SK-N-SH (cell line): ENCODE measurements around the gene ULK3. TPM values are rescaled to one million over a fixed set of nuclear protein-coding genes. Genes with fewer than 3 reads are reported as not detected.

Source experiments
- CTCF ChIA-PET: fragments of 300-600, 350-600 bp; formaldehyde crosslinking; extraction: SDS; loops from one replicate; lab custom pipeline; 2021; lab: Yijun Ruan, JAX
- POLR2A ChIA-PET: fragments of 350-600 bp; sonication (Branson Sonifier 250); formaldehyde crosslinking; extraction: SDS; loops from one replicate; lab custom pipeline; 2020; ENCODE audit warnings: antibody characterized with exemption, inconsistent platforms; lab: Yijun Ruan, JAX
- DNase-seq: peaks from one replicate; pipeline ENCODE4 v3.0.0; 2012
- H2AFZ ChIP-seq: fragments of 200-600 bp; sonication (generic); 2 replicates; pipeline ENCODE4 v1.8.1; 2016; ENCODE audit warnings: antibody characterized with exemption, mild to moderate bottlenecking, low read depth
- H3F3A ChIP-seq: fragments of 200-600 bp; sonication (generic); replicated peaks from 2 replicates; pipeline ENCODE3; 2016; ENCODE audit warnings: antibody characterized with exemption, mild to moderate bottlenecking; ENCODE audit not compliant: insufficient read depth
- H3K27ac ChIP-seq, 2 experiments: fragments of 200-500 bp in 1 of 2; fragments of 200-600 bp in 1 of 2; sonication (Bioruptor generic) in 1 of 2; sonication (generic), shearing (Covaris generic) in 1 of 2; 2 replicates each; pipeline versions ENCODE4 v1.5.1 to v1.6.1; 2014 to 2016; ENCODE audit warnings: low read depth in 2 of 2, inconsistent platforms in 1 of 2, low read length in 1 of 2, mild to moderate bottlenecking in 1 of 2, mixed read lengths in 1 of 2
- H3K27me3 ChIP-seq: fragments of 200-600 bp; sonication (generic), shearing (Covaris generic); 2 replicates; pipeline ENCODE4 v1.6.1; 2016; ENCODE audit warnings: mixed run types; ENCODE audit not compliant: insufficient read depth
- H3K36me3 ChIP-seq, 2 experiments: fragments of 200-500 bp in 1 of 2; fragments of 200-600 bp in 1 of 2; sonication (Bioruptor generic) in 1 of 2; sonication (generic) in 1 of 2; replicated peaks in 1 of 2; 2 replicates each; pipeline versions ENCODE3 to v1.5.1; 2014 to 2016; ENCODE audit warnings: low read length in 1 of 2, mild to moderate bottlenecking in 1 of 2; ENCODE audit not compliant: insufficient read depth in 2 of 2, control insufficient read depth in 1 of 2
- H3K4me1 ChIP-seq, 2 experiments: fragments of 200-500 bp in 1 of 2; fragments of 200-600 bp in 1 of 2; sonication (Bioruptor generic) in 1 of 2; sonication (generic), shearing (Covaris generic) in 1 of 2; 2 replicates each; pipeline versions ENCODE4 v1.5.1 to v1.6.1; 2014 to 2016; ENCODE audit warnings: low read depth in 1 of 2, low read length in 1 of 2, mixed run types in 1 of 2; ENCODE audit not compliant: insufficient read depth in 2 of 2, control insufficient read depth in 1 of 2
- H3K4me2 ChIP-seq: fragments of 200-600 bp; sonication (generic), shearing (Covaris generic); 2 replicates; pipeline ENCODE4 v1.6.1; 2017; ENCODE audit warnings: mixed run types
- H3K4me3 ChIP-seq, 2 experiments: fragments of 200-500 bp in 1 of 2; fragments of 200-600 bp in 1 of 2; sonication (Bioruptor generic) in 1 of 2; sonication (generic), shearing (Covaris generic) in 1 of 2; 2 replicates each; pipeline versions ENCODE4 v1.5.1 to v1.8.1; 2014 to 2016; ENCODE audit warnings: low read depth in 2 of 2, inconsistent platforms in 1 of 2, low read length in 1 of 2, mild to moderate bottlenecking in 1 of 2, mixed read lengths in 1 of 2, moderate library complexity in 1 of 2
- H3K79me2 ChIP-seq: fragments of 200-600 bp; sonication (generic); 2 replicates; pipeline ENCODE4 v1.8.1; 2017; ENCODE audit warnings: mild to moderate bottlenecking; ENCODE audit not compliant: insufficient read depth
- H3K9ac ChIP-seq: fragments of 200-600 bp; sonication (generic); 2 replicates; pipeline ENCODE4 v1.6.1; 2017; ENCODE audit warnings: mixed run types
- H3K9me2 ChIP-seq: fragments of 200-600 bp; sonication (generic); 2 replicates; pipeline ENCODE4 v1.6.1; 2017; ENCODE audit warnings: mixed run types
- H3K9me3 ChIP-seq: fragments of 200-600 bp; sonication (generic); 2 replicates; pipeline ENCODE4 v1.6.1; 2017; ENCODE audit warnings: mixed run types, mild to moderate bottlenecking, moderate library complexity
- H4K20me1 ChIP-seq: fragments of 200-600 bp; sonication (generic); 2 replicates; pipeline ENCODE4 v1.6.1; 2017; ENCODE audit warnings: mild to moderate bottlenecking, mixed run types; ENCODE audit not compliant: insufficient read depth
- ELF1 ChIP-seq: IDR thresholded peaks from 2 replicates; pipeline ENCODE4 v1.4.0; 2012
- EP300 ChIP-seq, 2 experiments: IDR thresholded peaks; 2 replicates each; pipeline versions ENCODE4 v1.4.0 to v1.6.1; 2012; ENCODE audit warnings: borderline replicate concordance in 1 of 2, low read depth in 1 of 2, low read length in 1 of 2
- MEF2A ChIP-seq: IDR thresholded peaks from 2 replicates; pipeline ENCODE4 v1.4.0; 2012; ENCODE audit warnings: low read depth, borderline replicate concordance
- NFIC ChIP-seq: IDR thresholded peaks from 2 replicates; pipeline ENCODE4 v1.4.0; 2012; ENCODE audit warnings: borderline replicate concordance
- RAD21 ChIP-seq: IDR thresholded peaks from 2 replicates; pipeline ENCODE4 v1.6.1; 2012; ENCODE audit warnings: mild to moderate bottlenecking, low read length
- REST ChIP-seq: IDR thresholded peaks from 2 replicates; pipeline ENCODE4 v1.6.1; 2012; ENCODE audit warnings: mild to moderate bottlenecking, low read depth, low read length, moderate library complexity
- RFX5 ChIP-seq: IDR thresholded peaks from 2 replicates; pipeline ENCODE4 v1.6.1; 2012; ENCODE audit warnings: mild to moderate bottlenecking, improper control_type of control experiment, low read length
- SIN3A ChIP-seq: IDR thresholded peaks from 2 replicates; pipeline ENCODE4 v1.6.1; 2012; ENCODE audit warnings: low read depth, mild to moderate bottlenecking, low read length, moderate library complexity, borderline replicate concordance
- TAF1 ChIP-seq: IDR thresholded peaks from 2 replicates; pipeline ENCODE4 v1.6.1; 2012; ENCODE audit warnings: low read depth, mild to moderate bottlenecking, low read length, moderate library complexity, borderline replicate concordance
- TCF12 ChIP-seq: IDR thresholded peaks from 2 replicates; pipeline ENCODE4 v1.4.0; 2012
- TEAD4 ChIP-seq: IDR thresholded peaks from 2 replicates; pipeline ENCODE4 v1.4.0; 2012; ENCODE audit warnings: mild to moderate bottlenecking, borderline replicate concordance; ENCODE audit not compliant: insufficient read depth
- YY1 ChIP-seq: IDR thresholded peaks from 2 replicates; pipeline ENCODE4 v1.4.0; 2012; ENCODE audit warnings: low read depth, mild to moderate bottlenecking
- WGBS: methylation state at CpG from one replicate; pipeline ENCODE4 v1.1.6; 2017; ENCODE audit warnings: low lambda C conversion rate; 5-methylcytosine and 5-hydroxymethylcytosine counted together
- polyA plus RNA-seq, 3 experiments: library from polyadenylated mRNA; depleted of rRNA; stranded (reverse); fragments of >200 nt; gene quantifications; 2 replicates each; pipeline ENCODE4 v1.2.3, GENCODE V29; 2012
- TF ChIP-seq, protein P1 (sequence below): fragments of 200-600 bp; sonication (generic); IDR thresholded peaks from 2 replicates; pipeline ENCODE4 v1.6.1; 2017; ENCODE audit warnings: antibody characterized with exemption, mild to moderate bottlenecking, moderate library complexity
- TF ChIP-seq, protein P2 (sequence below): IDR thresholded peaks from 2 replicates; pipeline ENCODE4 v1.4.0; 2012; ENCODE audit warnings: low read depth, borderline replicate concordance

Gene ULK3
- polyA plus RNA-seq, 1 of the 3 experiments (the other 2 are of a cell fraction), result 41.3 TPM

DNA sequence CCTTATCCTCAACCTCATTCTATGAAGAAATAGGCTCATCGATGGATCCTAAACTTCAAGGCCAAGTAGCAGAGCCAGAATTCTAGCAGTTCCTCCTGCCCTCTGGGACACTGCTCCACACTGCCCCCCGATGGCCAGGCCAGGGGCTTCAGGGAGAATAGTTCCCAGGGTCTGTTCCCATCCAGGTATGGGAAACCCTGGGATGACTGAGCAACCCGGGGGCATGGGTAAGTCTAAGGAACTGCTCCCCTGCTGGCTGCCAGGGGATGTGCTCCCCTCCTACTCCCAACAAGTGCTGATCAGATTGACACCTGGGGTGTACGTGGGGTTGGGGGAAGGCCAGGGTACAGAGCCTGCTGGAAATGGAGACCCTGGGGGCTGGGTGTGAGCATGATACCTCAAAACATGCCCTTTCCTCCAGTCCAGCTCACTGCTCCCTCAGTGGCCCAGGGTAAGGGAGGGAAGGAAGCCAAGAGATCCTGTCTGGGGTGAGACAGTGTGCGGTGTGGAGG lies 7.6 kb downstream of the ULK3 start (continued):
- TF ChIP-seq MEF2A, result no peak

- Histone ChIP-seq H3K36me3 (peaks cover 0 to 11% of the 10 kb centered on the region in 2 experiments), H3K27ac (no peak overlapping the region), H3K9ac (no peak overlapping the region), H3K9me2 (no peaks in the 10 kb centered on the region)
- TF ChIP-seq REST (no peak), RAD21 (no peak), TEAD4 (no peak), RFX5 (no peak), ELF1 (no peak), NFIC (no peak), MEF2A (no peak), YY1 (no peak), TAF1 (no peak), SIN3A (no peak), EP300 (IDR thresholded peaks at IDR 0.05; ENCODE audit: borderline replicate concordance in 1 of 2, low read depth in 1 of 2, low read length in 1 of 2) (no peak), TCF12 (no peak)
- TF ChIP-seq, protein P1, sequence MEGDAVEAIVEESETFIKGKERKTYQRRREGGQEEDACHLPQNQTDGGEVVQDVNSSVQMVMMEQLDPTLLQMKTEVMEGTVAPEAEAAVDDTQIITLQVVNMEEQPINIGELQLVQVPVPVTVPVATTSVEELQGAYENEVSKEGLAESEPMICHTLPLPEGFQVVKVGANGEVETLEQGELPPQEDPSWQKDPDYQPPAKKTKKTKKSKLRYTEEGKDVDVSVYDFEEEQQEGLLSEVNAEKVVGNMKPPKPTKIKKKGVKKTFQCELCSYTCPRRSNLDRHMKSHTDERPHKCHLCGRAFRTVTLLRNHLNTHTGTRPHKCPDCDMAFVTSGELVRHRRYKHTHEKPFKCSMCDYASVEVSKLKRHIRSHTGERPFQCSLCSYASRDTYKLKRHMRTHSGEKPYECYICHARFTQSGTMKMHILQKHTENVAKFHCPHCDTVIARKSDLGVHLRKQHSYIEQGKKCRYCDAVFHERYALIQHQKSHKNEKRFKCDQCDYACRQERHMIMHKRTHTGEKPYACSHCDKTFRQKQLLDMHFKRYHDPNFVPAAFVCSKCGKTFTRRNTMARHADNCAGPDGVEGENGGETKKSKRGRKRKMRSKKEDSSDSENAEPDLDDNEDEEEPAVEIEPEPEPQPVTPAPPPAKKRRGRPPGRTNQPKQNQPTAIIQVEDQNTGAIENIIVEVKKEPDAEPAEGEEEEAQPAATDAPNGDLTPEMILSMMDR, result no peak
- TF ChIP-seq, protein P2, sequence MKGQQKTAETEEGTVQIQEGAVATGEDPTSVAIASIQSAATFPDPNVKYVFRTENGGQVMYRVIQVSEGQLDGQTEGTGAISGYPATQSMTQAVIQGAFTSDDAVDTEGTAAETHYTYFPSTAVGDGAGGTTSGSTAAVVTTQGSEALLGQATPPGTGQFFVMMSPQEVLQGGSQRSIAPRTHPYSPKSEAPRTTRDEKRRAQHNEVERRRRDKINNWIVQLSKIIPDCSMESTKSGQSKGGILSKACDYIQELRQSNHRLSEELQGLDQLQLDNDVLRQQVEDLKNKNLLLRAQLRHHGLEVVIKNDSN, result no peak
- TF ChIP-seq, all 33 proteins: peak for 0
- Histone ChIP-seq H4K20me1 (no peaks in the 10 kb centered on the region), H2AFZ (no peak overlapping the region), H3K4me2 (no peak overlapping the region), H3K79me2 (no peaks in the 10 kb centered on the region), H3K27me3 (no peaks in the 10 kb centered on the region), H3K4me3 (no peak overlapping the region), H3F3A (no peaks in the 10 kb centered on the region), H3K4me1 (peaks cover 0 to 16% of the 10 kb centered on the region in 2 experiments; a peak in 1 of 4 replicates), H3K9me3 (no peaks in the 10 kb centered on the region)
- ChIA-PET POLR2A (interaction anchor here (1.0 kb wide), 1 partner anchor 65 kb away, joined by 3 read pairs; no protein-coding TSS in a partner anchor), CTCF (interaction anchor here (1.0 to 10.2 kb wide), 5 partner anchors 10 to 63 kb away, joined by 3 to 82 read pairs (median 6); partner anchors contain the start of gene ULK3)
- DNase-seq, result no peak
- WGBS, result 75% methylated on average over 11 of the region's 12 CpGs
Observed at GRCh38 chr15:74833376-74834107, 9.4 kb downstream of the ULK3 start.
